SK-N-SH treated with all-trans-retinoic acid at 6 μM for 48 hours (cell line): Measurements from ENCODE around the gene OR51E2.

ENCODE experiments used
- ISL1 ChIP-seq: fragments of 250-450 bp; sonication (Bioruptor Pico); IDR thresholded peaks from 2 replicates; pipeline ENCODE4 v2.1.2; 2022; ENCODE audit warnings: mild to moderate bottlenecking, moderate library complexity
- ZFP30 ChIP-seq: fragments of 450-650 bp; formaldehyde crosslinking; IDR thresholded peaks from 2 replicates; pipeline ENCODE4 v1.5.0; 2022; ENCODE audit warnings: mild to moderate bottlenecking, moderate library complexity

DNA sequence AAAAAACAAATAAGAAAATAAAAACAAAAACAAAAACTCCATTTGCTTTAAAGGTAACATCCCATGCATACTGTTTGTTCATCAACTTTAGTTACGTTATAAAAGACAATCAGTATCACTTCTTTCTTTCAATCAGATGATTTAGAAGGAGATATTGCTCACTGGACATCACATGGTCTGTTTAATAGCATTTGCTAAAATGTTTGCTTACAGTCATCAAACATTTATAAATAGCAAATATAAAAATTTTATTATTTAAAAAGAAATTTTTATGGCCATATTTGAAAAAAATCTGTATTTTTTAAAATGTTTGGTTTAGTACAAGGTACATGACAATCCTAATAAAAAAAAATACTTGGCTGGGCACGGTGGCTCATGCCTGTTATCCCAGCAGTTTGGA lies 29.5 kb upstream of the OR51E2 start:
- TF ChIP-seq ISL1 (CRISPR knock-in tag) = no peak
- TF ChIP-seq ZFP30 (CRISPR knock-in tag) = no peak
